ENCODE measurements around the gene OR13C8. TPM values are rescaled to one million over a fixed set of nuclear protein-coding genes. Genes with fewer than 3 reads are reported as not detected.
"Not testable (repeated sequence)": the region's sequence is repeated elsewhere in the genome, so short reads cannot be mapped to it uniquely, and the experiment has no call there.

OR13C8 gene
- total and polyA plus RNA-seq, 4 donors = not detected

GRCh38 chr9:104589626-104590025 is 20.7 kb downstream of the OR13C8 start:
- 46% methylated on average over 1 of the region's 1 CpG for WGBS
- no peaks in the 10 kb centered on the region for H3K4me1 ChIP-seq (ENCODE audit: control insufficient read depth in 4 of 4, insufficient read depth in 4 of 4, low read length in 3 of 4)
- no peak overlapping the region for H3K27ac ChIP-seq (ENCODE audit: low read depth in 1 of 2, low read length in 2 of 2)
- no peak overlapping the region for H3K9ac ChIP-seq (ENCODE audit: low read depth in 1 of 2, low read length in 2 of 2)
- H3K36me3 ChIP-seq (ENCODE audit: control insufficient read depth in 4 of 4, insufficient read depth in 3 of 4, low read depth in 1 of 4, low read length in 3 of 4) = no peaks in the 10 kb centered on the region
- no peaks in the 10 kb centered on the region for H3K9me3 ChIP-seq (ENCODE audit: control insufficient read depth in 4 of 4, low read length in 3 of 4)
- no peak overlapping the region for H3K4me3 ChIP-seq (ENCODE audit: low read depth in 1 of 3, low read length in 3 of 3)
- no peaks in the 10 kb centered on the region for H3K27me3 ChIP-seq (ENCODE audit: control insufficient read depth in 4 of 4, insufficient read depth in 4 of 4, low read length in 3 of 4)
- no peak for TF ChIP-seq GABPA (IDR thresholded peaks at IDR 0.05 in 1 of 2, conservative IDR thresholded peaks at IDR 0.05 in 1 of 2)
- TF ChIP-seq REST (IDR thresholded peaks at IDR 0.05) = no peak
- DNase-seq (ENCODE audit: low spot score) = no peak

- not testable (repeated sequence) for H3K27ac ChIP-seq (ENCODE audit: low read depth in 1 of 2, low read length in 2 of 2); H3K36me3 ChIP-seq (ENCODE audit: control insufficient read depth in 4 of 4, insufficient read depth in 3 of 4, low read depth in 1 of 4, low read length in 3 of 4); H3K9ac ChIP-seq (ENCODE audit: low read depth in 1 of 2, low read length in 2 of 2); DNase-seq (ENCODE audit: low spot score); H3K9me3 ChIP-seq (ENCODE audit: control insufficient read depth in 4 of 4, low read length in 3 of 4); H3K27me3 ChIP-seq (ENCODE audit: control insufficient read depth in 4 of 4, insufficient read depth in 4 of 4, low read length in 3 of 4); H3K4me3 ChIP-seq (ENCODE audit: low read depth in 1 of 3, low read length in 3 of 3); H3K4me1 ChIP-seq (ENCODE audit: control insufficient read depth in 4 of 4, insufficient read depth in 4 of 4, low read length in 3 of 4)
- WGBS = 72% methylated on average over 3 of the region's 3 CpGs
Observed at GRCh38 chr9:104598749-104599148, 29.8 kb downstream of the OR13C8 start.

GRCh38 chr9:104599313-104599712 is 30.3 kb downstream of the OR13C8 start, which contains the start of gene OR13C5:
OR13C5 (minus strand) TSS chr9:104599413; CDS start chr9:104599413, 0 bp downstream.
- H3K4me3 ChIP-seq (ENCODE audit: low read depth in 1 of 3, low read length in 3 of 3); H3K4me1 ChIP-seq (ENCODE audit: control insufficient read depth in 4 of 4, insufficient read depth in 4 of 4, low read length in 3 of 4); DNase-seq (ENCODE audit: low spot score); H3K27ac ChIP-seq (ENCODE audit: low read depth in 1 of 2, low read length in 2 of 2); H3K9ac ChIP-seq (ENCODE audit: low read depth in 1 of 2, low read length in 2 of 2); H3K36me3 ChIP-seq (ENCODE audit: control insufficient read depth in 4 of 4, insufficient read depth in 3 of 4, low read depth in 1 of 4, low read length in 3 of 4); H3K27me3 ChIP-seq (ENCODE audit: control insufficient read depth in 4 of 4, insufficient read depth in 4 of 4, low read length in 3 of 4); H3K9me3 ChIP-seq (ENCODE audit: control insufficient read depth in 4 of 4, low read length in 3 of 4): not testable (repeated sequence)

- TF ChIP-seq MAX (IDR thresholded peaks at IDR 0.05) (no peak), RAD21 (IDR thresholded peaks at IDR 0.05) (no peak), FOXA2 (IDR thresholded peaks at IDR 0.05) (no peak)
- no peak for DNase-seq (ENCODE audit: low spot score)
- Histone ChIP-seq H3K27me3 (ENCODE audit: control insufficient read depth in 4 of 4, insufficient read depth in 4 of 4, low read length in 3 of 4) (no peaks in the 10 kb centered on the region), H3K27ac (ENCODE audit: low read depth in 1 of 2, low read length in 2 of 2) (no peak overlapping the region), H3K9ac (ENCODE audit: low read depth in 1 of 2, low read length in 2 of 2) (no peak overlapping the region), H3K9me3 (ENCODE audit: control insufficient read depth in 4 of 4, low read length in 3 of 4) (no peaks in the 10 kb centered on the region), H3K36me3 (ENCODE audit: control insufficient read depth in 4 of 4, insufficient read depth in 3 of 4, low read depth in 1 of 4, low read length in 3 of 4) (no peaks in the 10 kb centered on the region), H3K4me1 (ENCODE audit: control insufficient read depth in 4 of 4, insufficient read depth in 4 of 4, low read length in 3 of 4) (no peaks in the 10 kb centered on the region), H3K4me3 (ENCODE audit: low read depth in 1 of 3, low read length in 3 of 3) (no peak overlapping the region)
- WGBS = 70% methylated on average over 3 of the region's 3 CpGs
Observed at GRCh38 chr9:104604801-104605200, 35.8 kb downstream of the OR13C8 start.

- not testable (repeated sequence) for H3K36me3 ChIP-seq (ENCODE audit: control insufficient read depth in 4 of 4, insufficient read depth in 3 of 4, low read depth in 1 of 4, low read length in 3 of 4); DNase-seq (ENCODE audit: low spot score); H3K27me3 ChIP-seq (ENCODE audit: control insufficient read depth in 4 of 4, insufficient read depth in 4 of 4, low read length in 3 of 4); H3K4me3 ChIP-seq (ENCODE audit: low read depth in 1 of 3, low read length in 3 of 3); H3K27ac ChIP-seq (ENCODE audit: low read depth in 1 of 2, low read length in 2 of 2); H3K9me3 ChIP-seq (ENCODE audit: control insufficient read depth in 4 of 4, low read length in 3 of 4); H3K9ac ChIP-seq (ENCODE audit: low read depth in 1 of 2, low read length in 2 of 2); H3K4me1 ChIP-seq (ENCODE audit: control insufficient read depth in 4 of 4, insufficient read depth in 4 of 4, low read length in 3 of 4)
- WGBS = 82% methylated on average over 1 of the region's 1 CpG
Observed at GRCh38 chr9:104605527-104605926, 36.6 kb downstream of the OR13C8 start, which contains the start of gene OR13C2. OR13C2 (minus strand) TSS chr9:104605627; CDS start chr9:104605627, 0 bp downstream.
